CD4-positive, alpha-beta T cell (primary cell): ENCODE results near the gene NUP85. TPM values are rescaled to one million over a fixed set of nuclear protein-coding genes. Genes with fewer than 3 reads are reported as not detected.

Experiments used
- ATAC-seq: fragments of 200-7000 bp; cut with Tn5 transposase; one replicate; pipeline ENCODE4 v1.10.0; 2022; ENCODE audit warnings: mild to moderate bottlenecking; ENCODE audit not compliant: poor library complexity
- CTCF ChIA-PET: fragments of 350-600 bp; sonication (Branson Sonifier 250); formaldehyde crosslinking; loops from one replicate; lab custom pipeline; 2021; ENCODE audit warnings: antibody characterized with exemption, inconsistent platforms; lab: Charles Lee
- POLR2A ChIA-PET: fragments of 350-600 bp; sonication (Branson Sonifier 250); formaldehyde crosslinking; loops from one replicate; lab custom pipeline; 2021; ENCODE audit warnings: antibody characterized with exemption, inconsistent platforms; lab: Charles Lee
- DNase-seq, 14 experiments: peaks; one replicate each; pipeline ENCODE4 v3.0.0-alpha.2; 2013 to 2020; ENCODE audit warnings: mixed read lengths in 2 of 14
- H3K27ac ChIP-seq, 2 donors: one replicate each; pipeline versions ENCODE4 v1.5.1 to v1.7.0; 2013; ENCODE audit warnings: low read length in 2 of 2, low read depth in 1 of 2, mild to moderate bottlenecking in 1 of 2
- H3K27me3 ChIP-seq, 2 experiments: 1 replicate in 1 of 2; 2 replicates in 1 of 2; pipeline versions ENCODE4 v1.6.1 to v1.7.0; 2013; ENCODE audit warnings: low read length in 2 of 2, control low read depth in 1 of 2, mild to moderate bottlenecking in 1 of 2, moderate library complexity in 1 of 2; ENCODE audit not compliant: insufficient read depth in 2 of 2, control insufficient read depth in 1 of 2
- H3K36me3 ChIP-seq: one replicate; pipeline ENCODE4 v1.6.1; 2013; ENCODE audit warnings: low read length, control low read depth; ENCODE audit not compliant: insufficient read depth
- H3K4me1 ChIP-seq: one replicate; pipeline ENCODE4 v1.6.1; 2013; ENCODE audit warnings: low read length, control low read depth; ENCODE audit not compliant: insufficient read depth
- H3K4me3 ChIP-seq: one replicate; pipeline ENCODE4 v1.5.1; 2013; ENCODE audit warnings: mild to moderate bottlenecking, low read length, moderate library complexity
- H3K9me3 ChIP-seq, 2 experiments: 1 replicate in 1 of 2; 2 replicates in 1 of 2; pipeline versions ENCODE4 v1.6.1 to v1.7.0; 2013; ENCODE audit warnings: low read length in 2 of 2, mild to moderate bottlenecking in 2 of 2, control low read depth in 1 of 2, moderate library complexity in 1 of 2; ENCODE audit not compliant: control insufficient read depth in 1 of 2, insufficient read depth in 1 of 2
- H3K27ac Mint-ChIP-seq: one replicate; pipeline ENCODE4 v1.8.0; 2020; ENCODE audit warnings: mixed read lengths
- H3K27me3 Mint-ChIP-seq: one replicate; pipeline ENCODE4 v1.8.0; 2021; ENCODE audit warnings: mixed read lengths
- H3K36me3 Mint-ChIP-seq: one replicate; pipeline ENCODE4 v1.8.0; 2021; ENCODE audit warnings: low read depth, mixed read lengths
- H3K4me1 Mint-ChIP-seq: one replicate; pipeline ENCODE4 v1.8.0; 2021; ENCODE audit warnings: low read depth, mixed read lengths
- H3K4me3 Mint-ChIP-seq: one replicate; pipeline ENCODE4 v1.8.0; 2020; ENCODE audit warnings: mild to moderate bottlenecking, mixed read lengths
- H3K9me3 Mint-ChIP-seq: one replicate; pipeline ENCODE4 v1.8.0; 2020; ENCODE audit warnings: mixed read lengths
- intact Hi-C, 2 experiments: fragments of 100-400 bp; cut with DNase I in 1 of 2; cut with micrococcal nuclease in 1 of 2; formaldehyde crosslinking; loops; one replicate each; pipeline versions ENCODE4 v1.15.1 to v1.9.0; 2023 to 2025; cut with DNase I, micrococcal nuclease
- total RNA-seq, 174 experiments: library from RNA in 2 of 174; stranded (reverse) in 2 of 174; gene quantifications; one replicate each; pipeline ENCODE4 v1.2.3 and lab custom pipeline; 2021 to 2026
- TF ChIP-seq, protein P1 (sequence below): fragments of 200-600 bp; IDR thresholded peaks from one replicate; pipeline ENCODE4 v1.8.0; 2022; ENCODE audit warnings: antibody characterized with exemption, mild to moderate bottlenecking

The NUP85 gene
- total RNA-seq, 2 experiments from 2014 or later: 84.7 to 89.2 TPM

DNA sequence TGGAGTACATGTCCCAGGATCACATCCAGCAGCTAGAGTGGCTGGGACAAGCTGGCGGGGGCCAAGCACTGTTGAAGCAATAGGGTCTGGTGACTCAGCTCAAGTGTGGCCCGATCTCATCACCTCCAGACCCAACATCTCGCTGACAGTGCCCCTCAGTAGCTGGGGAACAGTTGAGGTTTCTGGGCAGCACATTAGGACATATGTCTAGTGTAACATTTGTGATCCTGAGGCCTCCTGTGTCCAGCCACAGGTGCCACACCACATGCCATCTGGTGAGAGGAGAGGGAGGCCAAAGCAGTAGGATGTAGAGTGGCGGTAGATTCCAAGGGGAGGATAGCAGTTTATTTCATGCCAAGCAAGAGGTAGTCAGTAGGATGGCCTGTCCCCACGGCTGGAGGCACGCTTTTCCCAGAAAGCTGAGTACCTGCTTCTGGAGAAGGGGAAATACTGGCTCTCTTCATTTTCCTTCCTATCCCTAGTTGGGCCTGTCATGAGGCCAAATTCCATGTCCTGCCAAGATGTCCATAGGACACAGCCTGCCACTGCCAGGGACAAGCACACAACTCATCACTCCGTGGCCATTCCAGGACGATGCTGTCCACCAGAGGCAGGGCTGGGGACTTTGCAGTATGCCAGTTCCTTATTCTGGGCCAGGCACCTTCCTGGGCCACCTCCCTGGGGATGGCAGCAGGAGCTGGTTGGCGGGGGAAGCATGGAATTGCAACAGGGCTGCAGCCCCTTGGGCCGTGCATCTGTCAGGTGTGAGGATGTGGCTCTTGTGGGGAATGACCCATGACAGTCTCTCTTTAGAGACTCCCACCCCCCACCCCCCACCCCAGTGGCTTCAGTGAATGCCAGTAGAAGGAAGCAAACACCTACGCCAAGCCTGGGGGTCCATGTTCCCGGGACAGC is 31.9 kb downstream of the NUP85 start:
- CTCF ChIA-PET: no interaction called here
- POLR2A ChIA-PET: interaction anchor here (0.6 kb wide), 1 partner anchor 45 kb away, joined by 3 read pairs; no protein-coding TSS in a partner anchor

DNA sequence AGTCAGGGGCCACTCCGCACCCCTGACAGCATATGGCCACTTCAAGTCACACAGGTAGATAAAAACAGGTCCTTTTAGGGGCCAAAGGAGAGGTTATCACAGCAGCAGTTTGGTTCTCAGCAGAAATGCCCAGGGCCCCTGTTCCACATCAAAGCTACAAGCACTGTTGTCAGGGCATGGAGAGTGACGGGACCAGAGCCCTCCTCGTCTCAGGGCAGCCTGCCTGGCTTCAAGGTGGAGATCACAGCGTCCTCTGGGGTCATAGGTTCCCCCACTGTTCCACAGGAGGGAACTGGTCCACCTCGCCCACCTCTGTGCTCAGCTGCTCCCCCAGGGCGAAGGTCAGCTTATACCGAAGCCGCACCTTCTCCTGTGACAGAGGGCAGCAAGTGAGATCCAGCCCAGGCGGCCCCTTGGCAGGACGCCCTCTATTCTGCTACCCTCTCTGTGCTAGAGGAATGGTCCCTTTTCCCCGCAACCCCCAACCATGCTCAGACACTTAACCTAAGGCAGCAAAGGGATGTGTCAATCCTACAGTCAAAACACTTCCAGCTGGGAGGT is 32.6 kb downstream of the NUP85 start:
- POLR2A ChIA-PET: interaction anchor here (0.6 kb wide), 1 partner anchor 46 kb away, joined by 3 read pairs; no protein-coding TSS in a partner anchor

More for the DNA sequence above, 31.9 kb downstream of the NUP85 start:
- TF ChIP-seq, protein P1, sequence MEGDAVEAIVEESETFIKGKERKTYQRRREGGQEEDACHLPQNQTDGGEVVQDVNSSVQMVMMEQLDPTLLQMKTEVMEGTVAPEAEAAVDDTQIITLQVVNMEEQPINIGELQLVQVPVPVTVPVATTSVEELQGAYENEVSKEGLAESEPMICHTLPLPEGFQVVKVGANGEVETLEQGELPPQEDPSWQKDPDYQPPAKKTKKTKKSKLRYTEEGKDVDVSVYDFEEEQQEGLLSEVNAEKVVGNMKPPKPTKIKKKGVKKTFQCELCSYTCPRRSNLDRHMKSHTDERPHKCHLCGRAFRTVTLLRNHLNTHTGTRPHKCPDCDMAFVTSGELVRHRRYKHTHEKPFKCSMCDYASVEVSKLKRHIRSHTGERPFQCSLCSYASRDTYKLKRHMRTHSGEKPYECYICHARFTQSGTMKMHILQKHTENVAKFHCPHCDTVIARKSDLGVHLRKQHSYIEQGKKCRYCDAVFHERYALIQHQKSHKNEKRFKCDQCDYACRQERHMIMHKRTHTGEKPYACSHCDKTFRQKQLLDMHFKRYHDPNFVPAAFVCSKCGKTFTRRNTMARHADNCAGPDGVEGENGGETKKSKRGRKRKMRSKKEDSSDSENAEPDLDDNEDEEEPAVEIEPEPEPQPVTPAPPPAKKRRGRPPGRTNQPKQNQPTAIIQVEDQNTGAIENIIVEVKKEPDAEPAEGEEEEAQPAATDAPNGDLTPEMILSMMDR: no peak
- ATAC-seq (no peak), DNase-seq (no peak)
- H3K27ac ChIP-seq: no peak overlapping the region
- H3K27me3 Mint-ChIP-seq: no peaks in the 10 kb centered on the region
- H3K36me3 Mint-ChIP-seq: peaks cover 85% of the 10 kb centered on the region
- H3K4me1 Mint-ChIP-seq: peaks cover 9% of the 10 kb centered on the region
- H3K4me1 ChIP-seq: peaks cover 33% of the 10 kb centered on the region
- no peaks in the 10 kb centered on the region for H3K9me3 ChIP-seq
- H3K9me3 Mint-ChIP-seq: no peaks in the 10 kb centered on the region
- no peak overlapping the region for H3K4me3 ChIP-seq
- peak overlapping the region; percentile 15 for H3K27ac Mint-ChIP-seq
- H3K36me3 ChIP-seq: peaks cover 87% of the 10 kb centered on the region
- H3K27me3 ChIP-seq: no peaks in the 10 kb centered on the region
- intact Hi-C loops: loop anchor here (1.0 kb wide), 2 partner anchors 123 to 175 kb away; no protein-coding TSS in a partner anchor
- no peak overlapping the region for H3K4me3 Mint-ChIP-seq

More for the DNA sequence above, 32.6 kb downstream of the NUP85 start:
- Mint-ChIP-seq H3K27me3 (no peaks in the 10 kb centered on the region), H3K4me1 (peaks cover 13% of the 10 kb centered on the region), H3K9me3 (no peaks in the 10 kb centered on the region), H3K36me3 (peaks cover 85% of the 10 kb centered on the region), H3K4me3 (no peak overlapping the region), H3K27ac (peak overlapping the region; percentile 68)
- Histone ChIP-seq H3K27ac (no peak overlapping the region), H3K4me1 (peaks cover 41% of the 10 kb centered on the region), H3K36me3 (peaks cover 84% of the 10 kb centered on the region), H3K9me3 (no peaks in the 10 kb centered on the region), H3K4me3 (no peak overlapping the region), H3K27me3 (no peaks in the 10 kb centered on the region)
- DNase-seq (no peak), ATAC-seq (no peak)
- TF ChIP-seq, protein P1: no peak
- intact Hi-C loops: loop anchor here (1.0 kb wide), 2 partner anchors 124 to 174 kb away; no protein-coding TSS in a partner anchor
- CTCF ChIA-PET: interaction anchor here (1.9 kb wide), 1 partner anchor 124 kb away, joined by 7 read pairs; no protein-coding TSS in a partner anchor
